A549 (cell line): ENCODE data around the gene LGALS3BP. TPM values are rescaled to one million over a fixed set of nuclear protein-coding genes. Genes with fewer than 3 reads are reported as not detected.

Experiments used
- ATAC-seq, 2 experiments: fragments of 200-7000 bp in 1 of 2; fragments of >200 bp in 1 of 2; cut with Nextera tagmentation in 1 of 2; cut with Tn5 transposase in 1 of 2; 3 replicates each; pipeline versions ENCODE4 v1.8.0 to v1.9.1; 2018 to 2020; ENCODE audit warnings: mild to moderate bottlenecking in 1 of 2, moderate library complexity in 1 of 2
- CTCF ChIA-PET: fragments of 300-600 bp; sonication (Branson Sonifier 250); formaldehyde crosslinking; extraction: SDS; loops from one replicate; lab custom pipeline; 2021; ENCODE audit warnings: antibody characterized with exemption, inconsistent platforms; lab: Yijun Ruan, JAX
- POLR2A ChIA-PET: fragments of 350-600 bp; formaldehyde crosslinking; extraction: SDS; loops from one replicate; lab custom pipeline; 2021; ENCODE audit warnings: antibody characterized with exemption, inconsistent platforms; lab: Yijun Ruan, JAX
- DNase-seq, 2 experiments: peaks; one replicate each; pipeline versions ENCODE4 v3.0.0 to v3.0.0-alpha.2; 2011 to 2016; ENCODE audit warnings: low read depth in 1 of 2, low spot score in 1 of 2
- FAIRE-seq: peaks from 2 replicates; lab custom pipeline; 2011; peaks lifted over from hg19 to GRCh38; lab: Jason Lieb, UNC
- H3K27ac ChIP-seq, 2 experiments: fragments of >200 bp; sonication (Bioruptor Twin); formaldehyde crosslinking; 3 replicates each; pipeline ENCODE4 v1.5.1; 2016 to 2017
- H3K4me1 ChIP-seq: fragments of >200 bp; sonication (Bioruptor Twin); formaldehyde crosslinking; 3 replicates; pipeline ENCODE4 v1.6.1; 2016
- H3K4me2 ChIP-seq: fragments of >200 bp; sonication (Bioruptor Twin); formaldehyde crosslinking; 3 replicates; pipeline ENCODE4 v1.6.1; 2016
- H3K4me3 ChIP-seq: fragments of >200 bp; sonication (Bioruptor Twin); formaldehyde crosslinking; 3 replicates; pipeline ENCODE4 v1.5.1; 2016
- H3K9me3 ChIP-seq: fragments of >200 bp; sonication (Bioruptor Twin); formaldehyde crosslinking; 3 replicates; pipeline ENCODE4 v1.6.1; 2016
- ATOH8 ChIP-seq: fragments of 250-450 bp; sonication (Bioruptor Pico); IDR thresholded peaks from 2 replicates; pipeline ENCODE4 v1.5.0; 2020; ENCODE audit warnings: low read depth, mild to moderate bottlenecking, moderate library complexity
- CBX2 ChIP-seq: fragments of 200-600 bp; sonication (generic); IDR thresholded peaks from 2 replicates; pipeline ENCODE4 v1.6.1; 2016; ENCODE audit warnings: low read depth, mild to moderate bottlenecking, borderline replicate concordance
- CBX8 ChIP-seq: fragments of 200-600 bp; sonication (generic); IDR thresholded peaks from 2 replicates; pipeline ENCODE4 v1.6.1; 2016
- CTCF ChIP-seq: fragments of >200 bp; sonication (Bioruptor Twin); formaldehyde crosslinking; IDR thresholded peaks from 3 replicates; pipeline ENCODE4 v1.5.1; 2016
- E2F6 ChIP-seq: IDR thresholded peaks from 2 replicates; pipeline ENCODE4 v1.6.1; 2012; ENCODE audit warnings: low read depth, borderline replicate concordance
- EHF ChIP-seq: fragments of 250-450 bp; sonication (Bioruptor Pico); IDR thresholded peaks from 2 replicates; pipeline ENCODE4 v1.5.0; 2020; ENCODE audit warnings: mild to moderate bottlenecking
- EP300 ChIP-seq, 2 experiments: fragments of >200 bp; sonication (Bioruptor Twin); formaldehyde crosslinking; IDR thresholded peaks; 2 replicates in 1 of 2; 3 replicates in 1 of 2; pipeline ENCODE4 v1.6.1; 2016 to 2017
- FOSB ChIP-seq: fragments of 250-450 bp; sonication (Bioruptor Pico); IDR thresholded peaks from 2 replicates; pipeline ENCODE4 v1.5.0; 2020; ENCODE audit warnings: mild to moderate bottlenecking, moderate library complexity
- FOSL2 ChIP-seq, 2 experiments: fragments of 450-650 bp in 1 of 2; fragments of >200 bp in 1 of 2; sonication (Bioruptor Twin) in 1 of 2; formaldehyde crosslinking; IDR thresholded peaks; 2 replicates each; pipeline versions ENCODE4 v1.5.0 to v1.6.1; 2016 to 2020; ENCODE audit warnings: mild to moderate bottlenecking in 1 of 2, moderate library complexity in 1 of 2
- FOXS1 ChIP-seq: fragments of 250-450 bp; sonication (Bioruptor Pico); IDR thresholded peaks from 2 replicates; pipeline ENCODE4 v1.5.0; 2020; ENCODE audit warnings: mild to moderate bottlenecking, moderate library complexity
- GATA3 ChIP-seq: IDR thresholded peaks from 2 replicates; pipeline ENCODE4 v1.6.1; 2012; ENCODE audit warnings: borderline replicate concordance
- HDAC2 ChIP-seq: fragments of 200-600 bp; sonication (generic); IDR thresholded peaks from 2 replicates; pipeline ENCODE4 v1.6.1; 2016
- HEYL ChIP-seq: fragments of 250-450 bp; sonication (Bioruptor Pico); IDR thresholded peaks from 2 replicates; pipeline ENCODE4 v1.8.0; 2021; ENCODE audit warnings: mild to moderate bottlenecking, moderate library complexity
- HMGXB4 ChIP-seq: fragments of 250-450 bp; sonication (Bioruptor Pico); IDR thresholded peaks from 2 replicates; pipeline ENCODE4 v1.5.0; 2021; ENCODE audit warnings: mild to moderate bottlenecking, moderate library complexity, borderline replicate concordance
- HOXA7 ChIP-seq: fragments of 250-450 bp; sonication (Bioruptor Pico); IDR thresholded peaks from 2 replicates; pipeline ENCODE4 v1.5.0; 2020; ENCODE audit warnings: mild to moderate bottlenecking, moderate library complexity
- JUN ChIP-seq, 2 experiments: fragments of >200 bp; sonication (Bioruptor Twin); formaldehyde crosslinking; IDR thresholded peaks; 2 replicates in 1 of 2; 3 replicates in 1 of 2; pipeline ENCODE4 v1.6.1; 2016 to 2017
- MYC ChIP-seq: IDR thresholded peaks from 2 replicates; pipeline ENCODE4 v1.6.1; 2012; ENCODE audit warnings: mild to moderate bottlenecking, inconsistent platforms, low read length, improper control_type of control experiment, borderline replicate concordance
- NPAS2 ChIP-seq: fragments of 250-450 bp; sonication (Bioruptor Pico); IDR thresholded peaks from 2 replicates; pipeline ENCODE4 v1.8.0; 2022; ENCODE audit warnings: mild to moderate bottlenecking, moderate library complexity, borderline replicate concordance
- PHF8 ChIP-seq: fragments of 200-600 bp; sonication (generic); IDR thresholded peaks from 2 replicates; pipeline ENCODE4 v1.6.1; 2016; ENCODE audit warnings: low read depth, mild to moderate bottlenecking, antibody characterized with exemption, moderate library complexity, borderline replicate concordance
- POLR2AphosphoS2 ChIP-seq: conservative IDR thresholded peaks from 2 replicates; pipeline ENCODE4 v1.6.1; 2012; ENCODE audit warnings: low read length, improper control_type of control experiment, inconsistent platforms
- SMC3 ChIP-seq: fragments of >200 bp; sonication (Bioruptor Twin); formaldehyde crosslinking; IDR thresholded peaks from 3 replicates; pipeline ENCODE4 v1.6.1; 2018; ENCODE audit warnings: inconsistent platforms
- TP53 ChIP-seq: fragments of 250-450 bp; sonication (Bioruptor Pico); IDR thresholded peaks from 2 replicates; pipeline ENCODE4 v1.5.0; 2021; ENCODE audit warnings: mild to moderate bottlenecking, moderate library complexity
- ZSCAN20 ChIP-seq: fragments of 250-450 bp; sonication (Bioruptor Pico); IDR thresholded peaks from 2 replicates; pipeline ENCODE4 v1.8.0; 2022; ENCODE audit warnings: mild to moderate bottlenecking, moderate library complexity
- WGBS: methylation state at CpG from one replicate; pipeline ENCODE4 v1.1.6; 2017; ENCODE audit errors: missing lambda C conversion rate; 5-methylcytosine and 5-hydroxymethylcytosine counted together
- polyA plus RNA-seq, 4 experiments: library from polyadenylated mRNA; depleted of rRNA in 3 of 4; stranded (reverse); fragments of >200 nt; fragmentation: RNase III in 1 of 4; extraction: RNeasy Plus Mini Kit Qiagen cat#74134 plus additional on column Dnase treatment in 1 of 4; gene quantifications; 2 replicates in 3 of 4; 3 replicates in 1 of 4; pipeline ENCODE4 v1.2.3, GENCODE V29; 2011 to 2017

LGALS3BP gene
- polyA plus RNA-seq, 2 of the 4 experiments (the other 2 are of a cell fraction), result 28.3 to 60.0 TPM

DNA sequence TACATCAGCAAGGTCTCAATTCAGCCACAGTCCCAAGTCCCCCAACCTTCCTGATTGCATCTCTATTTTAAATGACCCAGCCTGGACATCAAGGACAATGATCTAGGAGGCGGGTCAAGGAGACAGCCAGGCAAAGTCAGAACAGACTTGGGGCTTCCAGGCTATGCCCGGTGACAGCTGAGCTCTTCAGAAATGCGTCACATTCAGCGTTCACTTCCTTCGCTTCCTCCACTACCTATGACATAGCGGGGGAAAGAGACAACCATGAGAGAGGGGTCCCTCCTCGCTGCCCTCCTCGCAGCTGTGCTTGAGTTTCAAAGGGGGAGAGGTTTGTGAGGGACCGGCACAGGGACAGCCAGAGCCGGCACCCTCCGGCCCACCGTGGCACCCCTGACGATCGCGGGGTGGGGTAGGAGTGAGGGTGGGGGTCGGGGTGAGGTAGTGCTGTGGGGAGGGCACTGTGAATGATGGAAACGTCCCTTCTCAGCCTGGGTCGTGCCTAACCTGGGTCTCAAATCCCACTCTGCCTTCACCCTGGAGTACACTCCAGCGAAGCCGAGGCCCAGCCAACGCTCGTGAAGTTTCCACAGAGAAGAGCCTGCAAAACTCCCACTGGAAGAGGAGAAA, 12.3 kb upstream of the LGALS3BP start:
- ChIA-PET POLR2A (no interaction called here), CTCF (interaction anchor here (1.2 to 8.6 kb wide), 7 partner anchors 8 to 396 kb away, joined by 5 to 63 read pairs (median 7); partner anchors contain the start of gene LGALS3BP)
- 91% methylated on average over 17 of the region's 22 CpGs for WGBS
- FAIRE-seq (no peak), ATAC-seq (no peak), DNase-seq (no peak)
- Histone ChIP-seq H3K4me3 (no peak overlapping the region), H3K9me3 (no peaks in the 10 kb centered on the region), H3K4me1 (peaks cover 4% of the 10 kb centered on the region; the same call in 1 of the 3 replicates), H3K4me2 (no peak overlapping the region), H3K27ac (no peak overlapping the region)
- TF ChIP-seq CBX8 (no peak), EP300 (IDR thresholded peaks at IDR 0.05) (no peak), HEYL (CRISPR knock-in tag) (no peak), HMGXB4 (no peak), FOSB (CRISPR knock-in tag) (no peak), POLR2AphosphoS2 (no peak), SMC3 (no peak), TP53 (CRISPR knock-in tag) (no peak), JUN (IDR thresholded peaks at IDR 0.05) (no peak), ATOH8 (no peak), NPAS2 (CRISPR knock-in tag) (no peak), PHF8 (no peak), E2F6 (no peak), CBX2 (no peak), MYC (no peak), FOXS1 (CRISPR knock-in tag) (no peak), CTCF (no peak), GATA3 (no peak), ZSCAN20 (CRISPR knock-in tag) (no peak)

DNA sequence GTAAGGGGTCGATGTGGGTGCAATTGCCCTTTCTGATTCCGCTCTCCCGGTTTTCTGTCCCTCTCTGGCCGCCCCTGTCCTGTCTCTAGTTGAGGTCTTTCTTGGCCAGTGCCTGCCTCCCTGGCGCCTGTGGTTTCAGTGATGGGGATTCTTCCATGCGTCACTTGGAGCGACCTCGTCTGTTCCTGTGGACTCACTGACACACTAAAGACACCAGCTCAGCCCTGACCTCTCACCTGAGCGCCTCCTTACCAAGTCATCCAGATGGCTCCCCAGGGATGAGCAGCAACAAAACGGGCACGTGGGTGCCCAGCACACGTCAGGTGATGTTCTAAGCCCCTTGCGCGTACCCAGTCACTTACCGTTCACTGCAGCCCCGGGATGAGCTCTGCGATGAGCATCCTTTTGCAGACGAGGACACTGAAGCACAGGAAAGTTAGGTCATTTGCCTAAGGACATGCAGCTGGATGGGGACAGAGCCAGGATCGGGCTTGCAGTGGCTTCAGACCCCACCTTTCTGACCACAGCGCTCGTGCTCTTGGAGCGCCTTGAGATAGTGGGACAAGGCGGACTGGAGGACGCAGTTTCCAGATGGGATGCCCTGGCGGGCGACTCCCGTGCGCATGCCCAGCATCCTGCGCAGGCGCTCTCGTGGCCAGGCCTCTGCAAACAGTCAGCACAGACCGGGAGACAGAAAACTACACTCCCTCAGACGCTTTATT, 11.5 kb upstream of the LGALS3BP start:
- TF ChIP-seq ZSCAN20 (CRISPR knock-in tag), result no peak
- no peak for TF ChIP-seq POLR2AphosphoS2
- no peak for TF ChIP-seq EHF (CRISPR knock-in tag)
- TF ChIP-seq HEYL (CRISPR knock-in tag), result no peak
- TF ChIP-seq MYC, result no peak
- no peak for TF ChIP-seq NPAS2 (CRISPR knock-in tag)
- no peak for TF ChIP-seq HDAC2
- TF ChIP-seq CTCF, result no peak
- TF ChIP-seq SMC3, result no peak
- no peak for TF ChIP-seq FOSL2 (IDR thresholded peaks at IDR 0.05)
- TF ChIP-seq FOSL2 (CRISPR knock-in tag; IDR thresholded peaks at IDR 0.05), result no peak
- TF ChIP-seq HOXA7 (CRISPR knock-in tag), result no peak
- peaks cover 10% of the 10 kb centered on the region for H3K4me1 ChIP-seq
- DNase-seq (no peak), ATAC-seq (no peak), FAIRE-seq (no peak)
- no peak overlapping the region for H3K27ac ChIP-seq
- H3K4me2 ChIP-seq, result no peak overlapping the region
- no peaks in the 10 kb centered on the region for H3K9me3 ChIP-seq
- POLR2A ChIA-PET, result no interaction called here
- 92% methylated on average over 33 of the region's 33 CpGs for whole genome bisulfite sequencing
- CTCF ChIA-PET, result interaction anchor here (1.1 to 8.6 kb wide), 7 partner anchors 9 to 402 kb away, joined by 3 to 63 read pairs (median 5); partner anchors contain the start of gene LGALS3BP
- no peak overlapping the region for H3K4me3 ChIP-seq
